Stimulated activated naive CD8-positive, alpha-beta T cell treated with anti-CD3 and anti-CD28 coated beads, Interleukin-15, Interleukin-2, amounts not matched to agents 100 U/mL and 50 U/mL, for 24 hours (primary cell): Measurements from ENCODE around the gene ACTN3.
"Not testable (repeated sequence)": the region's sequence is repeated elsewhere in the genome, so short reads cannot be mapped to it uniquely, and the experiment has no call there.

Source experiments
- ATAC-seq: fragments of 150-1000 bp; cut with Tn5 transposase; one replicate; pipeline ENCODE4 v1.10.0; 2021
- DNase-seq: peaks from one replicate; pipeline ENCODE4 v3.0.0; 2021

ACTN3 gene

GRCh38 chr11:66600631-66601233, 54.0 kb downstream of the ACTN3 start:
- ATAC-seq (no peak), DNase-seq (no peak)

- DNase-seq, result no peak
- ATAC-seq, result no peak
Observed at GRCh38 chr11:66603072-66603471, 56.4 kb downstream of the ACTN3 start.

- DNase-seq (no peak), ATAC-seq (no peak)
Observed at GRCh38 chr11:66604155-66604554, 57.5 kb downstream of the ACTN3 start.

GRCh38 chr11:66606608-66607007, 59.9 kb downstream of the ACTN3 start:
- ATAC-seq, DNase-seq: not testable (repeated sequence)

GRCh38 chr11:66607126-66607834, 60.6 kb downstream of the ACTN3 start:
- ATAC-seq (no peak), DNase-seq (no peak)

- DNase-seq, result no peak
- peak; percentile 30 for ATAC-seq
Observed at GRCh38 chr11:66609721-66610617, 63.3 kb downstream of the ACTN3 start.

- DNase-seq, result no peak
- no peak for ATAC-seq
Observed at GRCh38 chr11:66612458-66612857, 65.8 kb downstream of the ACTN3 start.
